Sigmoid colon (tissue), 4 donors: ENCODE results near the gene NTMT2.

Experiments used
- EP300 ChIP-seq, 4 donors: sonication (generic); formaldehyde crosslinking; IDR thresholded peaks; one replicate each; pipeline ENCODE4 v1.6.1; 2017; ENCODE audit warnings: antibody characterized with exemption in 4 of 4
- POLR2A ChIP-seq, 2 donors: fragments of 450-650 bp; IDR thresholded peaks; one replicate each; pipeline ENCODE4 v1.6.1; 2016; ENCODE audit warnings: antibody characterized with exemption in 2 of 2, mild to moderate bottlenecking in 2 of 2, moderate library complexity in 2 of 2
- POLR2AphosphoS5 ChIP-seq, 4 donors: sonication (generic); formaldehyde crosslinking; IDR thresholded peaks; one replicate each; pipeline ENCODE4 v1.6.1; 2017; ENCODE audit warnings: antibody characterized with exemption in 4 of 4
- TF ChIP-seq, protein P1 (sequence below), 4 experiments: fragments of 450-650 bp in 3 of 4; fragments of 200-600 bp in 1 of 4; IDR thresholded peaks; one replicate each; pipeline ENCODE4 v1.5.1; 2016 to 2019; ENCODE audit warnings: antibody characterized with exemption in 4 of 4, mild to moderate bottlenecking in 3 of 4, moderate library complexity in 2 of 4

- TF ChIP-seq POLR2A (IDR thresholded peaks at IDR 0.05) (no peak), POLR2AphosphoS5 (IDR thresholded peaks at IDR 0.05) (no peak), EP300 (IDR thresholded peaks at IDR 0.05) (no peak)
- TF ChIP-seq, protein P1, sequence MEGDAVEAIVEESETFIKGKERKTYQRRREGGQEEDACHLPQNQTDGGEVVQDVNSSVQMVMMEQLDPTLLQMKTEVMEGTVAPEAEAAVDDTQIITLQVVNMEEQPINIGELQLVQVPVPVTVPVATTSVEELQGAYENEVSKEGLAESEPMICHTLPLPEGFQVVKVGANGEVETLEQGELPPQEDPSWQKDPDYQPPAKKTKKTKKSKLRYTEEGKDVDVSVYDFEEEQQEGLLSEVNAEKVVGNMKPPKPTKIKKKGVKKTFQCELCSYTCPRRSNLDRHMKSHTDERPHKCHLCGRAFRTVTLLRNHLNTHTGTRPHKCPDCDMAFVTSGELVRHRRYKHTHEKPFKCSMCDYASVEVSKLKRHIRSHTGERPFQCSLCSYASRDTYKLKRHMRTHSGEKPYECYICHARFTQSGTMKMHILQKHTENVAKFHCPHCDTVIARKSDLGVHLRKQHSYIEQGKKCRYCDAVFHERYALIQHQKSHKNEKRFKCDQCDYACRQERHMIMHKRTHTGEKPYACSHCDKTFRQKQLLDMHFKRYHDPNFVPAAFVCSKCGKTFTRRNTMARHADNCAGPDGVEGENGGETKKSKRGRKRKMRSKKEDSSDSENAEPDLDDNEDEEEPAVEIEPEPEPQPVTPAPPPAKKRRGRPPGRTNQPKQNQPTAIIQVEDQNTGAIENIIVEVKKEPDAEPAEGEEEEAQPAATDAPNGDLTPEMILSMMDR (IDR thresholded peaks at IDR 0.05): no peak
These were observed 52.8 kb downstream of the NTMT2 start for GRCh38 chr1:170198584-170198983.
